CMK (cell line): ENCODE results near the gene MUC12.
"Not testable (repeated sequence)": the region's sequence is repeated elsewhere in the genome, so short reads cannot be mapped to it uniquely, and the experiment has no call there.

Experiments used
- DNase-seq: peaks from one replicate; pipeline ENCODE4 v3.0.0-alpha.2; 2010; ENCODE audit warnings: low read depth

Gene MUC12

GRCh38 chr7:100957832-100958421 is 11.4 kb upstream of the MUC12 start:
- no peak for DNase-seq

GRCh38 chr7:100959894-100960293 is 9.5 kb upstream of the MUC12 start:
- no peak for DNase-seq

- DNase-seq = no peak
Measured at GRCh38 chr7:100962537-100962936, 6.8 kb upstream of the MUC12 start.

- no peak for DNase-seq
Measured at GRCh38 chr7:100963386-100963785, 6.0 kb upstream of the MUC12 start.

- no peak for DNase-seq
Measured at GRCh38 chr7:100963874-100964273, 5.5 kb upstream of the MUC12 start.

- DNase-seq = no peak
Measured at GRCh38 chr7:100964630-100965029, 4.7 kb upstream of the MUC12 start.

- no peak for DNase-seq
Measured at GRCh38 chr7:100965045-100965722, 4.2 kb upstream of the MUC12 start.

- DNase-seq = peak; percentile 30
Measured at GRCh38 chr7:100965723-100966541, 3.4 kb upstream of the MUC12 start.

GRCh38 chr7:100966542-100967291 is 2.6 kb upstream of the MUC12 start:
- DNase-seq = no peak

- DNase-seq = no peak
Measured at GRCh38 chr7:100967292-100967863, 2.0 kb upstream of the MUC12 start.

- DNase-seq = no peak
Measured at GRCh38 chr7:100968031-100968430, 1.3 kb upstream of the MUC12 start.

GRCh38 chr7:100968650-100969049 is 715 bp upstream of the MUC12 start:
- no peak for DNase-seq

GRCh38 chr7:100971111-100972001 is 2.0 kb downstream of the MUC12 start:
- no peak for DNase-seq

- DNase-seq = no peak
Measured at GRCh38 chr7:100972002-100972347, 2.6 kb downstream of the MUC12 start.

- DNase-seq = no peak
Measured at GRCh38 chr7:100974021-100974420, 4.7 kb downstream of the MUC12 start.

- no peak for DNase-seq
Measured at GRCh38 chr7:100975371-100975821, 6.0 kb downstream of the MUC12 start.

GRCh38 chr7:100978300-100978699 is 8.9 kb downstream of the MUC12 start:
- DNase-seq = no peak

- no peak for DNase-seq
Measured at GRCh38 chr7:100983451-100984187, 14.3 kb downstream of the MUC12 start.

- not testable (repeated sequence) for DNase-seq
Measured at GRCh38 chr7:100984241-100984918, 15.0 kb downstream of the MUC12 start.
